Fibroblast of peridontal ligament (primary cell): Measurements from ENCODE around the gene DNAH11.
"Not testable (repeated sequence)": the region's sequence is repeated elsewhere in the genome, so short reads cannot be mapped to it uniquely, and the experiment has no call there.

Source experiments
- DNase-seq: peaks from one replicate; pipeline ENCODE4 v3.0.0-alpha.2; 2010; ENCODE audit errors: extremely low read depth

DNAH11 gene

DNA sequence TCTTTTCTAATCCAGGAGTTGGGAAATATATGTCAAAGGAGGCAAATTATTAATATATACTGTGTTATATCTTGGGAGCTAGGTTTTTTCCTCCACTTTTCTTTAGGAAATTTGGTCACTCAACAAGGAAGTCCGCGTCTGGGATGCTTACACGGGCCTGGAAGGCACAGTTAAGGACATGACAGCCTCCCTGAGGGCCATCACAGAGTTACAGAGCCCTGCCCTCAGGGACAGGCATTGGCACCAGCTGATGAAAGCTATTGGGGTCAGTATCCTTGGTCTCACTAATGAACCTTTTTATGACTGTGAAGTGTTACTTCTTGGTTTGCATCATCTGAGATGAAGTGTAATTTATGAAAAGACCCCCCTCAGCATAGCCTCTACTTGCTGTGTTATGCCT lies 74.7 kb downstream of the DNAH11 start:
- no peak for DNase-seq

DNA sequence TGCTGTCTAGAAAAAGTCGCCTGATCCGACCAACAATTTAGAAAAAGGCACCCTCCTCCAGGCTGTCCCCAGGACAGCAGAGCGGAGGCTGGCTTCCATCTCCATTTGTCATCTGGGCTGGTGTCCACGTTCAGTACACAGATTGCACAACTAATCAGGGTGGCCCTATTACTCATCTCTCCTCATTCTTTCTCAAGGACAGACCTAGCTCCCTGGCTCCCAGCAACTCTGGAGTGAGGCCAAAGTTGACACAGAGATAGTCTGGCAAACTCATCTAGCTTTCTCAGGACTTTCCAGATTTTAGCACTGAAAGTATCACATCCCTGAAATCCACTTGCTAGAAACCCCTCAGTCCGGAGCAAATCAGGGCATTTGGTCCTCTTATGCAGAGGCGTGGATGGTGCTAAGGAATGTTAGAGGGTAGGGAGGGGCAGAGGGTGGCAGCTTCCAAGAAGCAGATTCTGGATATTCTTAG lies 75.1 kb downstream of the DNAH11 start:
- DNase-seq: no peak

- DNase-seq: no peak
Observed at GRCh38 chr7:21618706-21619105, 75.9 kb downstream of the DNAH11 start.

- DNase-seq: no peak
Observed at GRCh38 chr7:21620054-21620453, 77.2 kb downstream of the DNAH11 start.

DNA sequence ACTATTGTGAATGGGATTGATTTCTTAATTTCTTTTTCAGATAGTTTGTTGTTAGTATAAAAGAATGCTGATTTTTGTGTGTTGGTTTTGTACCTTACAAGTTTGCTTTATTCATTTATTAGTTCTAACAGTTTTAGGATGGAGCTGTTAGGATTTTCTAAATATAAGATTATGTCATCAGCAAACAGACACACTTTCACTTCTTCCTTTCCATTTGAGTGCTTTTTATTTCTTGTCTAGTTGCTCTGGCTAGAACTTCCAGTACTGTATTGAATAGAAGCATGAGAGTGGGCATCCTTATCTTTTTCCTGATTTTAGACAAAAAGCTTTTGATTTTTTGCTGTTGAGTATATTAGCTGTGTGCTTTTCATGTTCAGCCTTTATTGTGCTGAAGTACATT lies 81.5 kb downstream of the DNAH11 start:
- DNase-seq: no peak

- DNase-seq: no peak
Observed at GRCh38 chr7:21636694-21637093, 93.9 kb downstream of the DNAH11 start.

- no peak for DNase-seq
Observed at GRCh38 chr7:21639206-21639868, 96.5 kb downstream of the DNAH11 start.

- DNase-seq: no peak
Observed at GRCh38 chr7:21640105-21640504, 97.3 kb downstream of the DNAH11 start.

DNA sequence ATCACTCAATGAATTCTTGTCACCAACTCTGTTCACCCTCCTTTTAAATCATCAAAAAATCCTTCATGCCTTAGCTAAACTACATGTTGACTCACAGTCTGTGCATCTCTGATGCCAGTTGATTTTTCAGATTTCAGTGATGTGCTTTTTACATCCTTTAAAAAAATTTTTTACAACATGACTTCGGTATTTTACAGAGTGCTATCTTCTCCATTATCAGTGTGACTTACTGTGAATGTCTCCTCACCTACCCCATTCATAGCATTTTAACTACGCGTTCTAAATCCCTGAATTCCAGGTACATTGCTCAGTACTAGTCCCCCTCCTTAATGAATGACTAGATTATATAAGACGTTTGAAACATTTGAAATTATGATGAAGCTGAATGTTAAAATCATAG lies 98.7 kb downstream of the DNAH11 start:
- no peak for DNase-seq

DNA sequence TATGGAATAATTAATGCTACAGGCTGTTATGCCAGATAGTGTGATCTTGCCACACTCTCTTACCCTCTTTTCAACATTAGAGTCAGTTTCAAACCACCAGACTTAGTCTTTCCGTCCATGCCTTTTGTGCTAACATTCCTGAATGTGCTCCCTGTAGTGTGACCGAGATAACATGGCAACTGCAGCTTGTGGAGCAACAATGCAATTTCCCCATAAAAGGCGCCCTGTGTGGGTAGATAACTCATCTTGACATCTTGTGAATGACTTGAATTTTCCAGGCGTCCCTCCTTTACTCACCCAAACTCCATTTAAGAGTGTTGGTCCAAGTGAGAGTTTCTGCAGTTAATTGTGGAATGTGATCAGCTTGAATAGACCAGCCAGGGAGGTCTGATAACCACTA lies 99.6 kb downstream of the DNAH11 start:
- DNase-seq: no peak

GRCh38 chr7:21651697-21652096 lies 108.9 kb downstream of the DNAH11 start:
- DNase-seq: no peak

- DNase-seq: no peak
Observed at GRCh38 chr7:21653623-21654022, 110.8 kb downstream of the DNAH11 start.

GRCh38 chr7:21656081-21656480 lies 113.2 kb downstream of the DNAH11 start:
- no peak for DNase-seq

- no peak for DNase-seq
Observed at GRCh38 chr7:21656796-21657195, 114.0 kb downstream of the DNAH11 start.

DNA sequence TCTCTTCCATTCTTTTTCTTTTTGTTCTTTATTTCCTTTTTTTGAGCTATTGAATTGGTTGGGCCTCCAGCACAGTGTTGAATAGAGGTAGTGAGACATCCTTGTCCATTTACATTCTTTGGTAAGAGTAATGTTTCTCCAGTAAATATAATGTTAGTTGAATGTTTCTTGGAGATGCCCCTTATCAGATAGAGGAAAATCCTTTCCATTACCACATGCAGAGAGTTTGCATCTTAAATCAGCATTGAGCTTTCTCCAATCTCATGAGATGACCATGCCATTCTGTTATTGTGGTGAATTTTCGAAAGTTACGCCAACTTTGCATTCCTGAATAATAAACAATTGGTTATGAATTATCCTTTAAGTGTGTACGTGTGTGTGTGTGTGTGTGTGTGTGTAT lies 127.7 kb downstream of the DNAH11 start:
- no peak for DNase-seq

- DNase-seq: no peak
Observed at GRCh38 chr7:21671859-21672258, 129.0 kb downstream of the DNAH11 start.

- DNase-seq: no peak
Observed at GRCh38 chr7:21675255-21675654, 132.4 kb downstream of the DNAH11 start.

- DNase-seq: no peak
Observed at GRCh38 chr7:21690705-21691104, 147.9 kb downstream of the DNAH11 start.

GRCh38 chr7:21691146-21691545 lies 148.3 kb downstream of the DNAH11 start:
- DNase-seq: not testable (repeated sequence)

DNA sequence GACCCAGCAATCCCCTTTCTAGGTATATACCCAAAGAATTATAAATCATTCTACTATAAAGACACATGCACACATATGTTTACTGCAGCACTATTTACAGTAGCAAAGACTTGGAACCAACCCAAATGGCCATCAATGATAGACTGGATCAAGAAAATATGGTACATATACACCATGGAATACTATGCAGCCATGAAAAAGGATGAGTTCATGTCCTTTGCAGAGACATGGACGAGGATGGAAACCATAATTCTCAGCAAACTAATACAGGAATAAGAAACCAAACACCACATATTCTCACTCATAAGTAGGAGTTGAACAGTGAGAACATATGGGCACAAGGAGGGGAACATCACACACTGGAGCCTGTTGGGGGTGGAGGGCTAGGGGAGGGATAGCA lies 157.7 kb downstream of the DNAH11 start:
- not testable (repeated sequence) for DNase-seq

GRCh38 chr7:21702303-21702702 lies 159.5 kb downstream of the DNAH11 start:
- DNase-seq: no peak

DNA sequence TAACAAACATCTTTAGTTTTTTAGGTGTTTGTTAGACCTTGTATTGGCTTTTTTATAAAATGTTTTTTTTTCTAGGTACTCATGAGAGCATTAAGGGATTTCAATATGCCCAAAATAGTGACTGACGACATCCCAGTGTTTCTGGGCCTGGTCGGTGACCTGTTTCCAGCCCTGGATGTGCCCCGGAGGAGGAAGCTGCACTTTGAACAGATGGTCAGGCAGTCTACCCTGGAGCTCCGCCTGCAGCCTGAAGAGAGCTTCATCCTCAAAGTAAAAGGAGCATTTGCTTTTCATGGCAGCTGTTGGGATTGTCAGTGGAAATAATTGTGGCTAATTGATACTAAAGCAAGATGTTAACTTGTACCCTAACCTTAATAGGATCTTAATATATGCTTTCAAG lies 161.5 kb downstream of the DNAH11 start:
- no peak for DNase-seq

GRCh38 chr7:21706131-21706530 lies 163.3 kb downstream of the DNAH11 start:
- DNase-seq: no peak

DNA sequence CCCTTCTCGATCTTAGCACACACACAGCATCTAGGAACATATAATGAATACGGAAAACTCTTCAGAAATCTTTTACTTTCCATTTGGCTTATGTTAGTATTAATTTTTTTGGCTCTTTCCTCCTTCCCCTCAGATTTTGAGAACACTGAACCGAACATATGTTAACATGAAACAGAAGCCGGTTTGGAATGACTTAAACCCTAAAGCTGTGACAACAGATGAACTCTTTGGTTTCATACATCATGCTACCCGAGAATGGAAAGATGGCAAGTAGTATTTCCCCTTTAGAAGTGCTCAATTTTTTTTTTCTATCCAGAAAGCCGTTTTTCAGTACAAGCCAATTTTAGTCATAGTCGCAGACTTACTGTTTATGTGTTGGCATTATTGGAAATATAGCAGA lies 164.7 kb downstream of the DNAH11 start:
- no peak for DNase-seq
